Mucosa of rectum (tissue), 2 donors: ENCODE data around the gene SCNN1B.

Source experiments
- H3K27ac ChIP-seq, 2 donors: one replicate each; pipeline ENCODE4 v1.7.0; 2013; ENCODE audit warnings: inconsistent platforms in 2 of 2, low read depth in 2 of 2, low read length in 2 of 2
- H3K27me3 ChIP-seq, 2 donors: one replicate each; pipeline ENCODE4 v1.7.0; 2013; ENCODE audit warnings: low read length in 2 of 2; ENCODE audit not compliant: control insufficient read depth in 2 of 2, insufficient read depth in 2 of 2
- H3K36me3 ChIP-seq, 2 donors: one replicate each; pipeline ENCODE4 v1.7.0; 2013; ENCODE audit warnings: low read length in 2 of 2; ENCODE audit not compliant: control insufficient read depth in 2 of 2, insufficient read depth in 2 of 2
- H3K4me1 ChIP-seq, 2 donors: one replicate each; pipeline ENCODE4 v1.7.0; 2013; ENCODE audit warnings: low read length in 2 of 2, mild to moderate bottlenecking in 1 of 2; ENCODE audit not compliant: control insufficient read depth in 2 of 2, insufficient read depth in 2 of 2
- H3K4me3 ChIP-seq, 2 donors: one replicate each; pipeline ENCODE4 v1.7.0; 2013; ENCODE audit warnings: low read length in 2 of 2
- H3K9ac ChIP-seq, 2 donors: one replicate each; pipeline ENCODE4 v1.7.0; 2013; ENCODE audit warnings: low read length in 2 of 2, low read depth in 1 of 2, mild to moderate bottlenecking in 1 of 2
- H3K9me3 ChIP-seq, 2 donors: one replicate each; pipeline ENCODE4 v1.7.0; 2013; ENCODE audit warnings: low read length in 2 of 2; ENCODE audit not compliant: control insufficient read depth in 2 of 2
- donor health status: healthy.
- donor health status: Normal muscosa, but diverticular disease.

The SCNN1B gene

DNA sequence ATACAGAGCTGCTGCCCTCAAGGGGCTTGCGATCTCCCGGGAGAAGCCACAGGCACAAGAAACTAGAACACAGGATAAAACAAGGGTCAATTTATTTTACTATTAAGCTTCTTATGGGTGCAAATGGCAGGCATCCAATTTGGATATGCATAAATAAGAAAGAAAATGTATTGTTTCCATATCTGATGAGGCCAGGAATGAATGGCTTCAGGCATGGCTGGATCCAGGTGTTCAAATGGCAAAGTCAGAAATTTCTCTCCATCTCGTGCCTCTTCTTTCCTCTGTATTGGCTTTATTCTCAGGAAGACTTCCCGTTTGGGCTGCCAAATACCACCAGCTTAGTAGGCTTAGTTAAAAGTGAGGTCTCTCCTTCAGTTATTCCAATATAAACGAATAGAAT lies 43.1 kb downstream of the SCNN1B start:
- Histone ChIP-seq H3K9ac (no peak overlapping the region), H3K27ac (no peak overlapping the region), H3K9me3 (no peaks in the 10 kb centered on the region), H3K27me3 (no peaks in the 10 kb centered on the region), H3K4me1 (peaks cover 7 to 10% of the 10 kb centered on the region in 2 donors), H3K36me3 (no peaks in the 10 kb centered on the region), H3K4me3 (no peak overlapping the region)

DNA sequence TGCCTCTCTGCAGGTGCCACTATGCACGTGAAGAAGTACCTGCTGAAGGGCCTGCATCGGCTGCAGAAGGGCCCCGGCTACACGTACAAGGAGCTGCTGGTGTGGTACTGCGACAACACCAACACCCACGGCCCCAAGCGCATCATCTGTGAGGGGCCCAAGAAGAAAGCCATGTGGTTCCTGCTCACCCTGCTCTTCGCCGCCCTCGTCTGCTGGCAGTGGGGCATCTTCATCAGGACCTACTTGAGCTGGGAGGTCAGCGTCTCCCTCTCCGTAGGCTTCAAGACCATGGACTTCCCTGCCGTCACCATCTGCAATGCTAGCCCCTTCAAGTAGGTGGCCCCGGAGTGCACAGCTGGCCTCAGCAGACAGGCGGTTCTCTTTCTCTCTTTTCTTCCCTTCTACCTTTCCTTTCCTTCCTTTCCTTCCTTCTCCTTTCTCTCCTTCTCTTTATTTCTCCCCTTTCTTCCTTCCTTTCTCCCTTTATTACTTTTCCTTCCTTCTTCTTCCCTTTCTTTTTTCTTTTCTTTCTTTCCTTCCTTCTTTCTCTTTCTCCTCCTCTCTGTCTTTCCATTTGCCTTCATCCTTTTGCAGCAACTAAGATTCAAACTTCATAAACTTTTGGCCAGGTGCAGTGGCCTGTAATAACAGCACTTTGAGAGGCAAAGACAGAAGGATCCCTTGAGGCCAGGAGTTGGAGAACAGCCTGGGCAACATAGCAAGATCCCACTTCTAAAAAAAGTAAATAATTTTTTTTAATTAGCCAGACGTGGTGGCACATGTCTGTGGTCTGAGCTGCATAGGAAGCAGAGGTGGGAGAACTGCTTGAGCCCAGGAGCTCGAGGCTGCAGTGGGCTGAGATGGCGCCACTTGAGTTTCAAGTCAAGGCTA lies 46.7 kb downstream of the SCNN1B start:
- Histone ChIP-seq H3K27ac (no peak overlapping the region), H3K9ac (no peak overlapping the region), H3K4me1 (peaks cover 8 to 13% of the 10 kb centered on the region in 2 donors), H3K36me3 (peaks cover 0 to 2% of the 10 kb centered on the region in 2 donors), H3K4me3 (no peak overlapping the region), H3K27me3 (no peaks in the 10 kb centered on the region), H3K9me3 (no peaks in the 10 kb centered on the region)

DNA sequence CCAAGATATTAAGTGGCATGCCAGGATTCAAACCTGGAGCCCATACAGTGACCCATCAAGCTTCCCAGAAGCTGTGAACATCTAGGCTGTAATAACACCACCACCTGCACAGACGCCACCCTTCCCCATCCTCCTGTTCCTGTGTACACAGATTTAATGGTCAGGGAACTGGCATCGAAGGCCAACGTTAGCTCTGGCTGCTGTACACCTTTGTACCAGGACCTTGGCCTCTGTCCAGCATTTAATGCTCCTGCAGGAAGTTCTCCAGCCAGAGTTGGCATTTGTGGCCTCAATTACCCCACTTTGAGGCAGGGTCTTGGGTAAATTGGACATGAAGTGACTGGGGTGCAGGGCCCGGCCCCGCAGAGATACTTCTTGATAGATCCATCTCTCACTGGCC lies 49.3 kb downstream of the SCNN1B start:
- H3K36me3 ChIP-seq, result peaks cover 0 to 2% of the 10 kb centered on the region in 2 donors
- no peak overlapping the region for H3K4me3 ChIP-seq
- no peaks in the 10 kb centered on the region for H3K27me3 ChIP-seq
- H3K9ac ChIP-seq, result no peak overlapping the region
- peak overlapping the region in 1 of 2 donors; percentile 45 for H3K27ac ChIP-seq
- H3K4me1 ChIP-seq, result peaks cover 8 to 13% of the 10 kb centered on the region in 2 donors
- no peaks in the 10 kb centered on the region for H3K9me3 ChIP-seq

DNA sequence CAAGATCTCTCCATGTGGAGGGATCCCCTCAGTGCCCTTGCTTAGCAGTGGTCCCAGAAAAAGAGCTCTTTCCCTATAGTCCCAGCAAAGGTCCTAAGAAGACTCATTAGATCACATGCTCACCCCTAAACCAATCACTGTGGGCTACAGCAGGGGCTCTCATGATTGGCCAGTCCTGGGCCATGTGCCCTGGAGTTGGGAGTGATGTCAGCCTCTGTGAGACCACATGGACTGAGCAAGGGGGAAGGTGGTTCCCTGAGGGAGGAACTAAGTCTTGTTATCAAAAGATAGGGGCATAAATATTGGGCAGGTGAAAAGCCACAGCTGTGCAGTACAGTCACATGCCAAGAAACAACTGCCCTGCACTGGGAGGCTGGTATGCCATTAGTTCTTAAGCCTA lies 51.3 kb downstream of the SCNN1B start:
- no peak overlapping the region for H3K4me3 ChIP-seq
- H3K27me3 ChIP-seq, result no peaks in the 10 kb centered on the region
- H3K36me3 ChIP-seq, result peaks cover 0 to 2% of the 10 kb centered on the region in 2 donors
- no peak overlapping the region for H3K9ac ChIP-seq
- H3K9me3 ChIP-seq, result no peaks in the 10 kb centered on the region
- H3K4me1 ChIP-seq, result peaks cover 11 to 22% of the 10 kb centered on the region in 2 donors
- H3K27ac ChIP-seq, result no peak overlapping the region

DNA sequence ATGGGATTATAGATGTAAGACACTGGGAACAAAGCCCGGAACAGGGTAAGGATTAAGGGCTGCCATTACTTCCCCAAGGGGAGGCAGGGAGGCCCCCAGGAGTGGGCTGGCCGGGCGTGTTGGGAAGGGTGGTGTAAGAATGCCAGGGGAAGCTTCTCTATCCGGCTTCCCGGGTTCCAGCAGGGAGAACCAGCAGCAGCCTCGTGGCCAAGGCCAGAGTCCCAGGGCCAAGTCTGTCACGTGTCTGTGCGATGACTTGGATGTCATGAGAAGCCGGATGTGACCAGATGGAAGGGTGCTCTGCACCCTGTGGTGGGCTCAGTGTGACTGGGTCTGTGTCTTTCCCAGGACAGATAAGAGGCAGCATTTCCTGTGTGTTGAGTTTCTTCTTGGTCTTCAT lies 52.1 kb downstream of the SCNN1B start:
- Histone ChIP-seq H3K27ac (no peak overlapping the region), H3K9ac (no peak overlapping the region), H3K27me3 (no peaks in the 10 kb centered on the region)

DNA sequence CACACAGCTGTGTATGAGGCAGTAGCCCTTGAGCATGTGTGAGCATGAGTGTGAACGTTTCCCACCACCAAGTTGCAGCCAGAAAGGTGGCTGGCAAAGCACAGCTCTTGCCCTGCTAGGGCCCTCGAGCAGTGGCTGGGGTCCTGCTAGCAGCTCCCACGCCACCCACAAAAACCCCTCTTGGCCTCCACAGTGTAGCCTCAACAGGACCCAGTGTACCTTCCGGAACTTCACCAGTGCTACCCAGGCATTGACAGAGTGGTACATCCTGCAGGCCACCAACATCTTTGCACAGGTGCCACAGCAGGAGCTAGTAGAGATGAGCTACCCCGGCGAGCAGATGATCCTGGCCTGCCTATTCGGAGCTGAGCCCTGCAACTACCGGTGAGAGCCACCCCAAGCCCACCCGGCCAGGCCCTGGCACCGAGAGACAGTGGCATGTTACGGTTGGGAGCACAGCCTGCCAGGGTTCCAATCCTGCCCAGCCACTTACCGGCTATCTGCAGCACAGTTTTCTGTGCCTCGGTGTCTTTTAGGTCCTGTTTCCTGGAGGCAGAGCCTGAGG lies 53.1 kb downstream of the SCNN1B start:
- no peaks in the 10 kb centered on the region for H3K9me3 ChIP-seq
- peaks cover 11 to 22% of the 10 kb centered on the region in 2 donors for H3K4me1 ChIP-seq
- H3K27ac ChIP-seq, result no peak overlapping the region
- no peak overlapping the region for H3K4me3 ChIP-seq
- no peak overlapping the region for H3K9ac ChIP-seq
- H3K27me3 ChIP-seq, result no peaks in the 10 kb centered on the region
- H3K36me3 ChIP-seq, result peaks cover 0 to 2% of the 10 kb centered on the region in 2 donors

More for the DNA sequence above, 52.1 kb downstream of the SCNN1B start:
- Histone ChIP-seq H3K9me3 (no peaks in the 10 kb centered on the region), H3K4me3 (no peak overlapping the region), H3K4me1 (peaks cover 11 to 22% of the 10 kb centered on the region in 2 donors), H3K36me3 (peaks cover 0 to 2% of the 10 kb centered on the region in 2 donors)

DNA sequence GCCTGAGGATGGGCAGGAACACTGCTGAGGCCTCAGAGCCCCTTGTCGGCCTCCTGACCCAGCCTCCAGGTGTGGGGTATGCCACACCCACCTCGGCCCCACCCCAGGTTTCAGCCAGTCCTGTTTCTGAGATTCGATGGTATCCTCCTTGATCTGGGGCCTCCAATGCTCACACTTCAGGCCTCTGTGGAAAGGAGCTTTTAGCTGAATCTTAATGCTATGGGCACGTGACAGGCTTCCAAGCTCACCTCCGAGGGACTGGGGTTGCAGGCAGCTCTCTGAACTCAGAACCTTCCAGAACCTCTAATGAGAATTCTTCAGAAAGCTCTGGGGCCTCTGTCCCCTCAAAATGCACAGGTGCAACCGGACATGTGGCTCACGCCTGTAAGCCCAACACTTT lies 54.8 kb downstream of the SCNN1B start:
- H3K9ac ChIP-seq, result no peak overlapping the region
- H3K9me3 ChIP-seq, result no peaks in the 10 kb centered on the region
- H3K4me3 ChIP-seq, result no peak overlapping the region
- peaks cover 6 to 19% of the 10 kb centered on the region in 2 donors for H3K4me1 ChIP-seq
- peaks cover 0 to 2% of the 10 kb centered on the region in 2 donors for H3K36me3 ChIP-seq
- H3K27ac ChIP-seq, result no peak overlapping the region
- H3K27me3 ChIP-seq, result no peaks in the 10 kb centered on the region

DNA sequence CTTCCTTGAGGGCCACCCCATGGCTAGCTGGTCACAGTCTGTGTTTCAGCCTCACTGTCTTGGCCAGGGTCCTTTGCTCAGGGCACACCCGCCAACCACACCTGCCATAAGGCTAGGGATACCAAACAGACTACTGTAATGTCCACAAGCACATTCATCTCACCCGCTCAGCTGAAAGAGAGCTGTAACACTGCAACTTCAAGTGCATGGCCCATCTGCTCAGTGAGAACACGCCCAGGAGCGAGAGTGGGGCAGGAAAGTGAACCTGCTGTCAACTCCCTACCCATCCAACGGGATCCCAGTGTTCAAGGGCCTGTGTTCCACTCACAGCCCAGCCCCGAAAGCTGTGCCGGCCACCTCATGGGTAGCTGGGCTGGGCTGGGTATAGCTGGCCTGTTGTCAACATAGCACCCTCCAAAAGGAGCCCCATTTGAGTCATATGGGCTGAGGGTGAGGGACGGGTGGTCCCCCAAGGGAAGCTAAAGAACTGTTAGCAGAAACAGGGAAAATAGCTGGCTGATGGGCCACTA lies 55.7 kb downstream of the SCNN1B start:
- peaks cover 0 to 1% of the 10 kb centered on the region in 2 donors for H3K36me3 ChIP-seq
- H3K9ac ChIP-seq, result no peak overlapping the region
- no peaks in the 10 kb centered on the region for H3K27me3 ChIP-seq
- H3K4me1 ChIP-seq, result peaks cover 12 to 24% of the 10 kb centered on the region in 2 donors
- H3K4me3 ChIP-seq, result no peak overlapping the region
- no peaks in the 10 kb centered on the region for H3K9me3 ChIP-seq
- peak overlapping the region in 1 of 2 donors; percentile 41 for H3K27ac ChIP-seq

DNA sequence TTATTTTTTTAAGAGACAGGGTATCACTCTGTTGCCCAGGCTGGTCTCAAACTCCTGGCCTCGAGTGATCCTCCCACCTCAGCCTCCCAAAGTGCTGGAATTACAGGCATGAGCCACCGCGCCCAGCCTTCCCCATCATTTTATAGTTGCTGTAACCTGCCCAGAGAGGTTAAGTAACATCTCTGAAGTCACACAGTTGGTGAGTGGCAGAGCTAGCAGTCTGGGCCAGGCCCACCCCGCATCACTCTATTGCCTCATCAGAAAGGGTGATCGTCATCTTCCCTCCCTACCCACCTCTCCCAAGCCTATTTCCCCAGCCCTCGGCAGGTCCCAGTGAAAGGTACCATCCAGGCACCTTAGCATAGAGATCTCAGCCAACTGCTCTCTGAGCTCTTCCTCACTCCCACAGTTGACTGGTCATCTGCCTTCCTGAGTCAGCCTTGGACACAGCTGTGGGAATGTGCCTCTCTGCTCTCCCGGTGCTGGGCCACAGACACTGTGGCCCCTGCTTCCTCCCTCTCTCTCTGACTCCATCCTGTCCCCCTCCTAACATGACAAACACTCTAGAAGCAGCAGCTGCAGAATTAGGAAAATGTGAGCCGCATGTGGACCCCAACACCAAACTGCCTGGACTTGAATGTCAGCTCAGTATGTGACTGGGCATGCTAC lies 57.1 kb downstream of the SCNN1B start:
- no peak overlapping the region for H3K27ac ChIP-seq
- H3K4me3 ChIP-seq, result no peak overlapping the region
- peaks cover 20 to 33% of the 10 kb centered on the region in 2 donors for H3K4me1 ChIP-seq

More for the DNA sequence above, 57.1 kb downstream of the SCNN1B start:
- no peaks in the 10 kb centered on the region for H3K9me3 ChIP-seq
- H3K36me3 ChIP-seq, result no peaks in the 10 kb centered on the region
- H3K27me3 ChIP-seq, result no peaks in the 10 kb centered on the region
- H3K9ac ChIP-seq, result no peak overlapping the region
